ENCODE measurements around the gene HOXD4. TPM values are rescaled to one million over a fixed set of nuclear protein-coding genes. Genes with fewer than 3 reads are reported as not detected.

HOXD4 gene
- total RNA-seq, 3 donors from 2014 or later: not detected

DNA sequence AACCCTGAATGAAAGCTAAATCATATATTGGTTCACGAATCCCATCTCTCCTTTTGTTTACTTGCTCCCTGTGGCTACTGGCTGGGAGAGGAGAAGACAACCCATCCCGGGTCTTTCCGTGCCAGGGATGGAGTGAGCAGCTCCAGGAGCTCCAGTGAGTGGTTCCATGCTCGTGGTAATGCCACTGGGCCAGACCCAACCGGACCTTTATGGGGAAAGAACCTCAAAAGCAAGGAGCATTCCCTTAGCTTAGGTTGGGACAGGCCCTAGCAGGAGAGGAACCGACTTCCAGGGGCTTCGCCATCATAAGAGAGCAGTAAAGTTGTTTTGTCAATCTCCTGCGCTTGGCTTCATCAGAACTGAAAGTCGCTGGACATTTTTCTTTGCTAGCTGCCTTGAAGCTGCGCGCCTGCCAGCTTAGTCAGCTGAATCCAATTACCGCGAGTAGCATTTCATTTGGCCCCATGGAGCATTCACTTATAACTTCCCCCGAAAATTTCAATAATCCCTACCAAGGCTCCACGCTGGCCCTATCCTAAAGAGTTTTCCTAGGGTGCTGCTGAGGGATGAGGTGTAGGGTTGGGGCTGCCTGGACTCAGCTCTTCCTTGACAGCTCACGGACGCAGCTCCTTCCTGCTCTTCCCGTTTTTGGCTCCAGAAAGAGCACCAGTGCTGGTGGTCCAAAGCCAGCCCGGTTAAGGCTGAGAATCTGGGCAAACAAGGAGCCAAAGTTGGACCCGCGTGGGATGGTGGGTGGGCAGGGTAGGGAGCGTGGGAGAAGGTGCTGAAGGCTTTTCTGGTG is 10.7 kb downstream of the HOXD4 start:
- DNase-seq: no peak
- Mint-ChIP-seq H3K9me3 (peaks cover 7% of the 10 kb centered on the region), H3K36me3 (ENCODE audit: insufficient read depth) (no peaks in the 10 kb centered on the region), H3K4me1 (ENCODE audit: low read depth) (peaks cover 12% of the 10 kb centered on the region), H3K27me3 (ENCODE audit: low read depth) (peaks cover 91% of the 10 kb centered on the region), H3K4me3 (no peak overlapping the region)
- no peak for ATAC-seq

DNA sequence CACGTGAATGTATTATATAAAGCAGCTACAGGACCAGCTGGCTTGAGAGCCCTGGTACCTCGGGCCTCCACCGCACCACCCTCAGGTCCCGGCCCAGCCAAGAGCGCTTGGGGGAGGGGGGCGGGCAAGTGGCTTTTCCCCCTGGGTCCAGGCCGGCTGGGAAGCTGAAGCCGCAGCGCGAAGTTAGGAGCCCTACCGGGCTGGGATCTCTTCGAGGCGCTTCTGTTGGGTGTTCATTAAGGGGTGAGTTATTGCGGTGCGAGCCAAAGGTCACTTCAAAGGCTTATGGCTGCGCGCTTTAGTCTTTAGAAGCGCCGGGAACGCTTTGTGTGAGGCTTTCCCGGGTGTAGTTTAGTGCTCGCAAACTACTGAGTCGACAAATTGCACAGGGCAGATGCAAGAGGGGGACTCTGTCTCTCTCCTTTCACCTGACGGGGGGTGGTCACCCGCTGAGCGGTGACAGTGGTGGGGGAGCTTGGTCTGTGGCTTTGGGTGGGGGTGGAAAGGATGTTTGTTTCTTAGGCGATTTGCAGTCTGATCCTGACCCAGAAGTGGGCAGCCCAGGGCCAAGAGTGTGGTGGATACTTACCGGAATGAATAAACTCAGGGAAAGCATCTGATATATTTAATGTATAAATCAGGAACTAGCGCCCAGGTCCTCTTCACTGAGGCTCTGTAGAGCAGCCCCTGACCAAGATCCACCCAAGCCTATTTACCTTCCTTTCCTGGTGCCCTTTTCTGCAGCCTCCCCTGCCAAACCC is 11.7 kb downstream of the HOXD4 start:
- no peak for ATAC-seq
- H3K36me3 Mint-ChIP-seq (ENCODE audit: insufficient read depth): no peaks in the 10 kb centered on the region
- no peak overlapping the region for H3K4me3 Mint-ChIP-seq

GRCh38 chr2:176163672-176164056 is 12.3 kb downstream of the HOXD4 start:
- H3K27me3 Mint-ChIP-seq (ENCODE audit: low read depth): peaks cover 92% of the 10 kb centered on the region
- DNase-seq: no peak
- H3K4me1 Mint-ChIP-seq (ENCODE audit: low read depth): peaks cover 5% of the 10 kb centered on the region
- no peaks in the 10 kb centered on the region for H3K36me3 Mint-ChIP-seq (ENCODE audit: insufficient read depth)
- H3K9me3 Mint-ChIP-seq: peaks cover 7% of the 10 kb centered on the region
- H3K4me3 Mint-ChIP-seq: no peak overlapping the region
- no peak for ATAC-seq

More for the DNA sequence above, 11.7 kb downstream of the HOXD4 start:
- no peak for DNase-seq
- Mint-ChIP-seq H3K4me1 (ENCODE audit: low read depth) (peaks cover 7% of the 10 kb centered on the region), H3K27me3 (ENCODE audit: low read depth) (peaks cover 93% of the 10 kb centered on the region), H3K9me3 (peaks cover 7% of the 10 kb centered on the region)

- Mint-ChIP-seq H3K36me3 (ENCODE audit: insufficient read depth) (no peaks in the 10 kb centered on the region), H3K27me3 (ENCODE audit: low read depth) (peaks cover 92% of the 10 kb centered on the region), H3K4me3 (no peak overlapping the region), H3K9me3 (peaks cover 7% of the 10 kb centered on the region), H3K4me1 (ENCODE audit: low read depth) (peaks cover 5% of the 10 kb centered on the region)
- DNase-seq: no peak
- ATAC-seq: no peak
Measured at GRCh38 chr2:176164201-176164600, 12.9 kb downstream of the HOXD4 start.

GRCh38 chr2:176164611-176165369 is 13.4 kb downstream of the HOXD4 start:
- Mint-ChIP-seq H3K4me3 (no peak overlapping the region), H3K36me3 (ENCODE audit: insufficient read depth) (no peaks in the 10 kb centered on the region), H3K9me3 (peaks cover 7% of the 10 kb centered on the region), H3K27me3 (ENCODE audit: low read depth) (peaks cover 92% of the 10 kb centered on the region), H3K4me1 (ENCODE audit: low read depth) (peaks cover 5% of the 10 kb centered on the region)
- no peak for DNase-seq
- no peak for ATAC-seq

GRCh38 chr2:176165370-176166050 is 14.2 kb downstream of the HOXD4 start:
- no peak overlapping the region for H3K4me3 Mint-ChIP-seq

DNA sequence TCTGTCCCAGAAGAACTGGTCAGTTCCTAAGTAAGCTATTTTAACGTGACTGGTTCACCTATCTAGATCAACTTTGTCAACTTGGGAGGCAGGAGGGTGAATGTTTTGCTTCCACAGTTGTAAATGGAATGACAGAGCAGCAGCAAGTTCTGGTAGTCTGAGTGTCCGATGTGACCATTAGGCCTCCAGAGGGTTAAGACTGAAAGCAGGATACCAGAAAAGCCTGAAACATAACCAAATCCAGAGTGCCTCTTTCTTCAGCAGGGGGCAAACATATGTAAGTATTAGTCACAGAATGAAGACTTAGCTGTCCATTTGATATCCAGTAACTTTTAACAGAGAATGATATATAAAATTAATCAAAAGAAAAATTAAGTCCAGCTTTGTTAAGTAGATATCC is 14.9 kb downstream of the HOXD4 start:
- DNase-seq (no peak), ATAC-seq (no peak)
- Mint-ChIP-seq H3K36me3 (ENCODE audit: insufficient read depth) (no peaks in the 10 kb centered on the region), H3K27me3 (ENCODE audit: low read depth) (peaks cover 92% of the 10 kb centered on the region), H3K4me3 (no peak overlapping the region), H3K4me1 (ENCODE audit: low read depth) (peaks cover 3% of the 10 kb centered on the region), H3K9me3 (peaks cover 7% of the 10 kb centered on the region)

More at GRCh38 chr2:176165370-176166050, 14.2 kb downstream of the HOXD4 start:
- peaks cover 92% of the 10 kb centered on the region for H3K27me3 Mint-ChIP-seq (ENCODE audit: low read depth)
- H3K36me3 Mint-ChIP-seq (ENCODE audit: insufficient read depth): no peaks in the 10 kb centered on the region
- H3K4me1 Mint-ChIP-seq (ENCODE audit: low read depth): peaks cover 5% of the 10 kb centered on the region
- no peak for ATAC-seq
- DNase-seq: no peak
- peaks cover 7% of the 10 kb centered on the region for H3K9me3 Mint-ChIP-seq

- Mint-ChIP-seq H3K27me3 (ENCODE audit: low read depth) (peaks cover 90% of the 10 kb centered on the region), H3K4me1 (ENCODE audit: low read depth) (peaks cover 2% of the 10 kb centered on the region), H3K36me3 (ENCODE audit: insufficient read depth) (no peaks in the 10 kb centered on the region), H3K4me3 (no peak overlapping the region), H3K9me3 (peaks cover 7% of the 10 kb centered on the region)
- ATAC-seq (no peak), DNase-seq (no peak)
Measured at GRCh38 chr2:176167398-176167797, 16.0 kb downstream of the HOXD4 start.

DNA sequence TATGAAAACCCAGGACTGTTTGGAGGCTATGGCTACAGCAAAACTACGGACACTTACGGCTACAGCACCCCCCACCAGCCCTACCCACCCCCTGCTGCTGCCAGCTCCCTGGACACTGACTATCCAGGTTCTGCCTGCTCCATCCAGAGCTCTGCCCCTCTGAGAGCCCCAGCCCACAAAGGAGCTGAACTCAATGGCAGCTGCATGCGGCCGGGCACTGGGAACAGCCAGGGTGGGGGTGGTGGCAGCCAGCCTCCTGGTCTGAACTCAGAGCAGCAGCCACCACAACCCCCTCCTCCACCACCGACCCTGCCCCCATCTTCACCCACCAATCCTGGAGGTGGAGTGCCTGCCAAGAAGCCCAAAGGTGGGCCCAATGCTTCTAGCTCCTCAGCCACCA is 17.8 kb downstream of the HOXD4 start:
- Mint-ChIP-seq H3K27me3 (ENCODE audit: low read depth) (peaks cover 91% of the 10 kb centered on the region), H3K36me3 (ENCODE audit: insufficient read depth) (no peaks in the 10 kb centered on the region)

DNA sequence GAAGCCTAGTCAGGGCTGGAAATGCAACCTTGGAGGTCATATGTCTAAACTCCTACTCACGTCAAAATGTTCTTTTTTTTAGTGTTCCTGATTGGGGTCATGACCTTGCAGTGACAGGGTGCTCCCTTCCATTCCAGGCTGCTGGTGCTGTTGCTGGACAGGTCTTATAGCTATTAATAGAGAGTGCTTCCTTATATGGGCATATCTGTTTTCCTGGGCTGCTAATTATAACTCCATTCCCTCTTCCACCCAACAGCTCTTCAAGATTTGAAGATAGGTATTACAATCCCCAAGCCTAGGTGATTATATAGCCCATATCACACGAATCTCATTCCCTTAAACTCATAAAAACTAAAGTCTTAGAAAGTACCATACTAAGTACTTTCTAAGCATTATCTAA is 18.4 kb downstream of the HOXD4 start:
- Mint-ChIP-seq H3K4me1 (ENCODE audit: low read depth) (peaks cover 3% of the 10 kb centered on the region), H3K4me3 (no peak overlapping the region), H3K27me3 (ENCODE audit: low read depth) (peaks cover 91% of the 10 kb centered on the region), H3K9me3 (no peaks in the 10 kb centered on the region), H3K36me3 (ENCODE audit: insufficient read depth) (no peaks in the 10 kb centered on the region)
- ATAC-seq (no peak), DNase-seq (no peak)

More for the DNA sequence above, 17.8 kb downstream of the HOXD4 start:
- no peak for DNase-seq
- no peak overlapping the region for H3K4me3 Mint-ChIP-seq
- peaks cover 4% of the 10 kb centered on the region for H3K4me1 Mint-ChIP-seq (ENCODE audit: low read depth)
- H3K9me3 Mint-ChIP-seq: peaks cover 2% of the 10 kb centered on the region
- no peak for ATAC-seq

DNA sequence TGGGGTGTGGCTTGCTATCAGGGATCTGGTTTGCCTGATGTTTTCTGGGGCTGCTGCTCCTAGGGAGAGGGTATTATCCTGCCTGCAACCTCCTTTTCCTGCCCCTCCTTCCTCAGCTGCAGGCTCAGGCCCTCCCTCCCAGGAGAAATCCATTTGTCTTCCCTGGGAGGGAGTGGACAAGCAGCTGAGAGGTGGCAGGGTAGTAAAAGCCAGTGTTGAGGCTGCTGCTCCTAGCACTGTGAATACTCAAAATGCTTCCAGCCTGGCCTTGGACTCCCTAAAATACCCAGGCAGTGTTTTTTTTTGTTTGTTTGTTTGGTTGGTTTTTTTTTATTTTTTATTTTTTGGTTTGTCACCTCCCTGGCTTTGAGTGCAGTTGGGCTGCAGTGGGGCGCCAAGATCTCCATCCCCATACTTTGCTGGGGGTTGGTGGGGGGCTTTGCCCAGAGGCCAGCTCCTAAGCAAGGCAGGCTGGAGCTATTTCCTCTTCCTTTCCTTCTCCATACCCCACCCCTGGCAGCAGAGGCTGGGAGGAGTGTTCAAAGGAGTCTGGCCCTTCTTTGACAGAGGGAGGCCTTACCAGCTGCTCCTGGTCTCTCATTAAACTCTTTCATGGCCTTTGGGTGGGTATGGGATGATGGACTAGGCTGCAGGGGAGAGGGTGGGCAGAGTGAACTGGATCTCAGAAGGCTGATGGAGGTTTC is 19.4 kb downstream of the HOXD4 start:
- no peak for DNase-seq
- no peaks in the 10 kb centered on the region for H3K9me3 Mint-ChIP-seq
- no peak for ATAC-seq
- peaks cover 6% of the 10 kb centered on the region for H3K4me1 Mint-ChIP-seq (ENCODE audit: low read depth)
- no peaks in the 10 kb centered on the region for H3K36me3 Mint-ChIP-seq (ENCODE audit: insufficient read depth)
- H3K27me3 Mint-ChIP-seq (ENCODE audit: low read depth): peaks cover 91% of the 10 kb centered on the region
- H3K4me3 Mint-ChIP-seq: no peak overlapping the region

DNA sequence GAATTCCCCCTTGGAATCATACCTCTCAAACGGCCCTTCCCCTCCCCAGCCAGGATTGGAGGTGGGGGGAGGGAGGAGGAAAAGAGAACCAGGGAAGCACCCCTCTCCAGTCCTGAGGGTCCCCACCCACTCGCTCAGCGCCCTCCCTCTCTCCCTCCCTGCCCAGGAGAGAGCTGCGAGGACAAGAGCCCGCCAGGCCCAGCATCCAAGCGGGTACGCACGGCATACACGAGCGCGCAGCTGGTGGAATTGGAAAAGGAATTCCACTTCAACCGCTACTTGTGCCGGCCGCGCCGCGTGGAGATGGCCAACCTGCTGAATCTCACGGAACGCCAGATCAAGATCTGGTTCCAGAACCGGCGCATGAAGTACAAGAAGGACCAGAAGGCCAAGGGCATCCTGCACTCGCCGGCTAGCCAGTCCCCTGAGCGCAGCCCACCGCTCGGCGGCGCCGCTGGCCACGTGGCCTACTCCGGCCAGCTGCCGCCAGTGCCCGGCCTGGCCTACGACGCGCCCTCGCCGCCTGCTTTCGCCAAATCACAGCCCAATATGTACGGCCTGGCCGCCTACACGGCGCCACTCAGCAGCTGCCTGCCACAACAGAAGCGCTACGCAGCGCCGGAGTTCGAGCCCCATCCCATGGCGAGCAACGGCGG is 20.1 kb downstream of the HOXD4 start:
- H3K4me1 Mint-ChIP-seq (ENCODE audit: low read depth): peaks cover 6% of the 10 kb centered on the region
- DNase-seq: no peak
- peaks cover 91% of the 10 kb centered on the region for H3K27me3 Mint-ChIP-seq (ENCODE audit: low read depth)
- no peak for ATAC-seq
- H3K36me3 Mint-ChIP-seq (ENCODE audit: insufficient read depth): no peaks in the 10 kb centered on the region
- no peaks in the 10 kb centered on the region for H3K9me3 Mint-ChIP-seq
- no peak overlapping the region for H3K4me3 Mint-ChIP-seq
